SK-N-SH (cell line): Measurements from ENCODE around the gene HYPK. TPM values are rescaled to one million over a fixed set of nuclear protein-coding genes. Genes with fewer than 3 reads are reported as not detected.
A peak's percentile ranks its signal among the peaks of the same experiment; 100 is the strongest.
"Not testable (repeated sequence)": the region's sequence is repeated elsewhere in the genome, so short reads cannot be mapped to it uniquely, and the experiment has no call there.

ENCODE experiments used
- CTCF ChIA-PET: fragments of 300-600, 350-600 bp; formaldehyde crosslinking; extraction: SDS; loops from one replicate; lab custom pipeline; 2021; lab: Yijun Ruan, JAX
- POLR2A ChIA-PET: fragments of 350-600 bp; sonication (Branson Sonifier 250); formaldehyde crosslinking; extraction: SDS; loops from one replicate; lab custom pipeline; 2020; ENCODE audit warnings: antibody characterized with exemption, inconsistent platforms; lab: Yijun Ruan, JAX
- DNase-seq: peaks from one replicate; pipeline ENCODE4 v3.0.0; 2012
- H2AFZ ChIP-seq: fragments of 200-600 bp; sonication (generic); 2 replicates; pipeline ENCODE4 v1.8.1; 2016; ENCODE audit warnings: antibody characterized with exemption, mild to moderate bottlenecking, low read depth
- H3F3A ChIP-seq: fragments of 200-600 bp; sonication (generic); replicated peaks from 2 replicates; pipeline ENCODE3; 2016; ENCODE audit warnings: antibody characterized with exemption, mild to moderate bottlenecking; ENCODE audit not compliant: insufficient read depth
- H3K27ac ChIP-seq, 2 experiments: fragments of 200-500 bp in 1 of 2; fragments of 200-600 bp in 1 of 2; sonication (Bioruptor generic) in 1 of 2; sonication (generic), shearing (Covaris generic) in 1 of 2; 2 replicates each; pipeline versions ENCODE4 v1.5.1 to v1.6.1; 2014 to 2016; ENCODE audit warnings: low read depth in 2 of 2, inconsistent platforms in 1 of 2, low read length in 1 of 2, mild to moderate bottlenecking in 1 of 2, mixed read lengths in 1 of 2
- H3K27me3 ChIP-seq: fragments of 200-600 bp; sonication (generic), shearing (Covaris generic); 2 replicates; pipeline ENCODE4 v1.6.1; 2016; ENCODE audit warnings: mixed run types; ENCODE audit not compliant: insufficient read depth
- H3K36me3 ChIP-seq, 2 experiments: fragments of 200-500 bp in 1 of 2; fragments of 200-600 bp in 1 of 2; sonication (Bioruptor generic) in 1 of 2; sonication (generic) in 1 of 2; replicated peaks in 1 of 2; 2 replicates each; pipeline versions ENCODE3 to v1.5.1; 2014 to 2016; ENCODE audit warnings: low read length in 1 of 2, mild to moderate bottlenecking in 1 of 2; ENCODE audit not compliant: insufficient read depth in 2 of 2, control insufficient read depth in 1 of 2
- H3K4me1 ChIP-seq, 2 experiments: fragments of 200-500 bp in 1 of 2; fragments of 200-600 bp in 1 of 2; sonication (Bioruptor generic) in 1 of 2; sonication (generic), shearing (Covaris generic) in 1 of 2; 2 replicates each; pipeline versions ENCODE4 v1.5.1 to v1.6.1; 2014 to 2016; ENCODE audit warnings: low read depth in 1 of 2, low read length in 1 of 2, mixed run types in 1 of 2; ENCODE audit not compliant: insufficient read depth in 2 of 2, control insufficient read depth in 1 of 2
- H3K4me2 ChIP-seq: fragments of 200-600 bp; sonication (generic), shearing (Covaris generic); 2 replicates; pipeline ENCODE4 v1.6.1; 2017; ENCODE audit warnings: mixed run types
- H3K4me3 ChIP-seq, 2 experiments: fragments of 200-500 bp in 1 of 2; fragments of 200-600 bp in 1 of 2; sonication (Bioruptor generic) in 1 of 2; sonication (generic), shearing (Covaris generic) in 1 of 2; 2 replicates each; pipeline versions ENCODE4 v1.5.1 to v1.8.1; 2014 to 2016; ENCODE audit warnings: low read depth in 2 of 2, inconsistent platforms in 1 of 2, low read length in 1 of 2, mild to moderate bottlenecking in 1 of 2, mixed read lengths in 1 of 2, moderate library complexity in 1 of 2
- H3K79me2 ChIP-seq: fragments of 200-600 bp; sonication (generic); 2 replicates; pipeline ENCODE4 v1.8.1; 2017; ENCODE audit warnings: mild to moderate bottlenecking; ENCODE audit not compliant: insufficient read depth
- H3K9ac ChIP-seq: fragments of 200-600 bp; sonication (generic); 2 replicates; pipeline ENCODE4 v1.6.1; 2017; ENCODE audit warnings: mixed run types
- H3K9me2 ChIP-seq: fragments of 200-600 bp; sonication (generic); 2 replicates; pipeline ENCODE4 v1.6.1; 2017; ENCODE audit warnings: mixed run types
- H3K9me3 ChIP-seq: fragments of 200-600 bp; sonication (generic); 2 replicates; pipeline ENCODE4 v1.6.1; 2017; ENCODE audit warnings: mixed run types, mild to moderate bottlenecking, moderate library complexity
- H4K20me1 ChIP-seq: fragments of 200-600 bp; sonication (generic); 2 replicates; pipeline ENCODE4 v1.6.1; 2017; ENCODE audit warnings: mild to moderate bottlenecking, mixed run types; ENCODE audit not compliant: insufficient read depth
- EZH2phosphoT487 ChIP-seq: fragments of 200-600 bp; sonication (generic); IDR thresholded peaks from 2 replicates; pipeline ENCODE4 v1.6.1; 2017; ENCODE audit warnings: low read depth, mixed run types, mild to moderate bottlenecking, antibody characterized with exemption, moderate library complexity, borderline replicate concordance
- MXI1 ChIP-seq: IDR thresholded peaks from 2 replicates; pipeline ENCODE4 v1.6.1; 2012; ENCODE audit warnings: mild to moderate bottlenecking, low read depth, low read length, improper control_type of control experiment
- SIN3A ChIP-seq: IDR thresholded peaks from 2 replicates; pipeline ENCODE4 v1.6.1; 2012; ENCODE audit warnings: low read depth, mild to moderate bottlenecking, low read length, moderate library complexity, borderline replicate concordance
- YY1 ChIP-seq: IDR thresholded peaks from 2 replicates; pipeline ENCODE4 v1.4.0; 2012; ENCODE audit warnings: low read depth, mild to moderate bottlenecking
- WGBS: methylation state at CpG from one replicate; pipeline ENCODE4 v1.1.6; 2017; ENCODE audit warnings: low lambda C conversion rate; 5-methylcytosine and 5-hydroxymethylcytosine counted together
- polyA plus RNA-seq, 3 experiments: library from polyadenylated mRNA; depleted of rRNA; stranded (reverse); fragments of >200 nt; gene quantifications; 2 replicates each; pipeline ENCODE4 v1.2.3, GENCODE V29; 2012
- TF ChIP-seq, protein P1 (sequence below): IDR thresholded peaks from 2 replicates; pipeline ENCODE4 v1.6.1; 2012; ENCODE audit warnings: mild to moderate bottlenecking, low read depth, low read length, moderate library complexity

Gene HYPK
- polyA plus RNA-seq, 1 of the 3 experiments (the other 2 are of a cell fraction), result 11.5 TPM

DNA sequence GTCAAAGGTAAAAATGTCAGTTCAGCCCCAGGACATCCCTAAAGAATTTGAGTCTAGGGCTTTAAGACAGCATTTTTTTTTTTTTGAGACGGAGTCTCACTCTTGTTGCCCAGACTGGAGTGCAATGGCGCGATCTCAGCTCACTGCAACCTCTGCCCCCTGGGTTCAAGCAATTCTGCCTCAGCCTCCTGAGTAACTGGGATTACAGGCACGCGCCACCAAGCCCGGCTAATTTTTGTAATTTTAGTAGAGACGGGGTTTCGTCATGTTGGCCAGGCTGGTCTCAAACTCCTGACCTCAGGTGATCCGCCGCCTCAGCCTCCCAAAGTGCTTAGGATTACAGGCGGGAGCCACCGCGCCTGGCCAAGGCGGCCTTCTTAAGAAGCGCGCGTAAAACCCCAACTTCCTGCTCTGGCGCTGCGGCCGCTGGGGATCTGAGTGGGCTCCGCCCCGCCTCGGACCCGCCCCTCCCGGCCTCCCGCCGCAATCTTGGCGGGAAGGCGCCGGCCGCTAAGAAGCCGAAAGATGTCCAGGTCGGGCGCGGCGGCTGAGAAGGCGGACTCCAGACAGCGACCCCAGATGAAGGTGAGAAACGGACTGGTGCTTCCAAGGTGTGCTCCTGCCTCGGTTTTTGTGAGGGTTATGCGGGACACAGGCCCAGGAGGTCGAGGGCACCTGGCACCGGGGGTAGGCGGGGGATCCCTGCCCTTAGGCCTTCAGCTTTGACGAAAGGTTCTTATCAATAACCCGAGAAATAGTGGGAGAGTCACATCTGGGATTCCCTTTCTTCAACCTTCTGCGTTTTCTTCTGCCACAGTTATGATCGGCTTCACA lies 26.3 kb downstream of the HYPK start, which contains the start of gene WDR76 (continued):
- TF ChIP-seq EZH2phosphoT487, result no peak
- TF ChIP-seq YY1, result no peak
- peak; percentile 49; the same call in 1 of the 2 replicates for TF ChIP-seq MXI1
- TF ChIP-seq, protein P1, sequence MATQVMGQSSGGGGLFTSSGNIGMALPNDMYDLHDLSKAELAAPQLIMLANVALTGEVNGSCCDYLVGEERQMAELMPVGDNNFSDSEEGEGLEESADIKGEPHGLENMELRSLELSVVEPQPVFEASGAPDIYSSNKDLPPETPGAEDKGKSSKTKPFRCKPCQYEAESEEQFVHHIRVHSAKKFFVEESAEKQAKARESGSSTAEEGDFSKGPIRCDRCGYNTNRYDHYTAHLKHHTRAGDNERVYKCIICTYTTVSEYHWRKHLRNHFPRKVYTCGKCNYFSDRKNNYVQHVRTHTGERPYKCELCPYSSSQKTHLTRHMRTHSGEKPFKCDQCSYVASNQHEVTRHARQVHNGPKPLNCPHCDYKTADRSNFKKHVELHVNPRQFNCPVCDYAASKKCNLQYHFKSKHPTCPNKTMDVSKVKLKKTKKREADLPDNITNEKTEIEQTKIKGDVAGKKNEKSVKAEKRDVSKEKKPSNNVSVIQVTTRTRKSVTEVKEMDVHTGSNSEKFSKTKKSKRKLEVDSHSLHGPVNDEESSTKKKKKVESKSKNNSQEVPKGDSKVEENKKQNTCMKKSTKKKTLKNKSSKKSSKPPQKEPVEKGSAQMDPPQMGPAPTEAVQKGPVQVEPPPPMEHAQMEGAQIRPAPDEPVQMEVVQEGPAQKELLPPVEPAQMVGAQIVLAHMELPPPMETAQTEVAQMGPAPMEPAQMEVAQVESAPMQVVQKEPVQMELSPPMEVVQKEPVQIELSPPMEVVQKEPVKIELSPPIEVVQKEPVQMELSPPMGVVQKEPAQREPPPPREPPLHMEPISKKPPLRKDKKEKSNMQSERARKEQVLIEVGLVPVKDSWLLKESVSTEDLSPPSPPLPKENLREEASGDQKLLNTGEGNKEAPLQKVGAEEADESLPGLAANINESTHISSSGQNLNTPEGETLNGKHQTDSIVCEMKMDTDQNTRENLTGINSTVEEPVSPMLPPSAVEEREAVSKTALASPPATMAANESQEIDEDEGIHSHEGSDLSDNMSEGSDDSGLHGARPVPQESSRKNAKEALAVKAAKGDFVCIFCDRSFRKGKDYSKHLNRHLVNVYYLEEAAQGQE, result no peak

- Histone ChIP-seq H3K9me3 (no peaks in the 10 kb centered on the region), H3K79me2 (peaks cover 70% of the 10 kb centered on the region), H3F3A (peaks cover 18% of the 10 kb centered on the region), H3K36me3 (no peaks in the 10 kb centered on the region), H4K20me1 (no peaks in the 10 kb centered on the region), H3K27me3 (no peaks in the 10 kb centered on the region), H3K4me2 (peak overlapping the region; percentile 77), H3K27ac (peak overlapping the region in 1 of 2 experiments; percentile 38; a peak in 1 of 4 replicates), H3K9ac (peak overlapping the region; percentile 59; the same call in 1 of the 2 replicates), H3K4me3 (peak overlapping the region; percentile 53 to 66; a peak in 3 of 4 replicates), H3K4me1 (peaks cover 7% of the 10 kb centered on the region in 2 experiments; a peak in 2 of 4 replicates), H2AFZ (peak overlapping the region; percentile 86; the same call in 1 of the 2 replicates), H3K9me2 (no peaks in the 10 kb centered on the region)
- ChIA-PET CTCF (interaction anchor here (1.2 to 1.6 kb wide), 2 partner anchors 44 to 75 kb away, joined by 3 to 4 read pairs; no protein-coding TSS in a partner anchor), POLR2A (interaction anchor here (0.9 kb wide), 1 partner anchor 11 kb away, joined by 3 read pairs; no protein-coding TSS in a partner anchor)
- TF ChIP-seq SIN3A, result no peak
- DNase-seq, result peak; percentile 23
- 63% methylated on average over 6 of the region's 6 CpGs for WGBS
Observed at GRCh38 chr15:43828061-43828657, 27.8 kb downstream of the HYPK start.

DNA sequence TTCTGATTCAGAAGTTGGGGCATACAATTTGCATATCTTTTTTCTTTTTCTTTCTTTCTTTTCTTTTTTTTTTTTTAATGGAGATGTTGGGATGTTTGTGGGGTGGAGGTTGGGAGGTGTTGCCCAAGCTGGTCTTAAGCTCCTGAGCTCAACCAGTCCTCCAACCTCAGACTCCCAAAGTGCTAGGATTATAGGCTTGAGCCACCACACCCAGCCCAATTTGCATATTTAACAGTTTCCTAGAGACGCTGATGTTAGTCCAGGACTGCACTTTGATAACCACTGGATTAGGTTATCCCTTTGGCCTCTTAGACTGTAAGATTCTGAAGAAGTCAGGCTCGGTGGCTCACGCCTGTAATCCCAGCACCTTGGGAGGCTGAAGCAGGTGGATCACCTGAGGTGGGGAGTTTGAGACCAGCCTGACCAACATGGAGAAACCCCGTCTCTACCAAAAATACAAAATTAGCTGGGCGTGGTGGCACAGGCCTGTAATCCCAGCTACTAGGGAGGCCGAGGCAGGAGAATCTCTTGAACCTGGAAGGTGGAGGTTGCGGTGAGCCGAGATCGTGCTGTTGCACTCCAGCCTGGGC lies 29.6 kb downstream of the HYPK start:
- Histone ChIP-seq H3K79me2 (peaks cover 63% of the 10 kb centered on the region), H3F3A (peaks cover 12% of the 10 kb centered on the region)
- H3K4me1 ChIP-seq, H3K27ac ChIP-seq, H2AFZ ChIP-seq, H3K4me2 ChIP-seq, POLR2A ChIA-PET, H3K4me3 ChIP-seq, DNase-seq, H4K20me1 ChIP-seq, H3K9me2 ChIP-seq, H3K36me3 ChIP-seq, H3K9me3 ChIP-seq, H3K27me3 ChIP-seq, H3K9ac ChIP-seq: not testable (repeated sequence)
- CTCF ChIA-PET, result interaction anchor here (1.0 kb wide), 1 partner anchor 25 kb away, joined by 3 read pairs; no protein-coding TSS in a partner anchor
- WGBS, result 98% methylated on average over 9 of the region's 9 CpGs

DNA sequence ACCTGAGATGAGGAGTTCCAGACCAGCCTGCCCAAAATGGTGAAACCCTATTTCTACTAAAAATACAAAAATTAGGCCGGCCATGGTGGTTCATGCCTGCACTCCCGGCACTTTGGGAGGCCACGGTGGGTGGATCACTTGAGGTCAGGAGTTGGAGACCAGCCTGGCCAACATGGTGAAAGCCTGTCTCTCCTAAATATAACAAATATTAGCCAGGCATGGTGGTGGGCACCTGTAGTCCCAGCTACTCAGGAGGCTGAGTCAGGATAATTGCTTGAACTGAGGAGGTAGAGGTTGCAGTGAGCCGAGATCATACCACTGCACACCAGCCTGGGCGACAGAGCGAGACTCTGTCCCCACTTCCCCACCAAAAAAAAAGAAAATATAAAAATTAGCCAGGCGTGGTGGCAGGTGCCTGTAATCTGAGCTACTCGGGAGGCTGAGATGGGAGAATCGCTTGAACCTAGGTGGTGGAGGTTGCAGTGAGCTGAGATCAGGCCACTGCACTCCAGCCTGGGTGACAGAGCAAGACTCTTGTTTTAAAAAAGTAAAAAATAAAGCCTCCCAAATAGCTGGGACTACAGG lies 30.4 kb downstream of the HYPK start:
- H3K27ac ChIP-seq, H3K36me3 ChIP-seq, H3K4me2 ChIP-seq, H3K9ac ChIP-seq, H3K9me2 ChIP-seq, H3K4me3 ChIP-seq, DNase-seq, H4K20me1 ChIP-seq, H3K9me3 ChIP-seq, H3K27me3 ChIP-seq, H2AFZ ChIP-seq, POLR2A ChIA-PET, H3K4me1 ChIP-seq: not testable (repeated sequence)
- WGBS, result 94% methylated on average over 9 of the region's 9 CpGs
- peaks cover 63% of the 10 kb centered on the region for H3K79me2 ChIP-seq
- CTCF ChIA-PET, result interaction anchor here (1.0 kb wide), 1 partner anchor 26 kb away, joined by 3 read pairs; no protein-coding TSS in a partner anchor
- peaks cover 11% of the 10 kb centered on the region for H3F3A ChIP-seq
